ENCODE measurements around the gene HHIP.

The HHIP gene

GRCh38 chr4:144646523-144647094 lies 653 bp downstream of the HHIP start:
- ChIA-PET POLR2A (no interaction called here), CTCF (no interaction called here)
- no peak for DNase-seq (ENCODE audit: extremely low spot score)
- TF ChIP-seq, protein P1, sequence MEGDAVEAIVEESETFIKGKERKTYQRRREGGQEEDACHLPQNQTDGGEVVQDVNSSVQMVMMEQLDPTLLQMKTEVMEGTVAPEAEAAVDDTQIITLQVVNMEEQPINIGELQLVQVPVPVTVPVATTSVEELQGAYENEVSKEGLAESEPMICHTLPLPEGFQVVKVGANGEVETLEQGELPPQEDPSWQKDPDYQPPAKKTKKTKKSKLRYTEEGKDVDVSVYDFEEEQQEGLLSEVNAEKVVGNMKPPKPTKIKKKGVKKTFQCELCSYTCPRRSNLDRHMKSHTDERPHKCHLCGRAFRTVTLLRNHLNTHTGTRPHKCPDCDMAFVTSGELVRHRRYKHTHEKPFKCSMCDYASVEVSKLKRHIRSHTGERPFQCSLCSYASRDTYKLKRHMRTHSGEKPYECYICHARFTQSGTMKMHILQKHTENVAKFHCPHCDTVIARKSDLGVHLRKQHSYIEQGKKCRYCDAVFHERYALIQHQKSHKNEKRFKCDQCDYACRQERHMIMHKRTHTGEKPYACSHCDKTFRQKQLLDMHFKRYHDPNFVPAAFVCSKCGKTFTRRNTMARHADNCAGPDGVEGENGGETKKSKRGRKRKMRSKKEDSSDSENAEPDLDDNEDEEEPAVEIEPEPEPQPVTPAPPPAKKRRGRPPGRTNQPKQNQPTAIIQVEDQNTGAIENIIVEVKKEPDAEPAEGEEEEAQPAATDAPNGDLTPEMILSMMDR (IDR thresholded peaks at IDR 0.05; ENCODE audit: control extremely low read depth, extremely low read depth, low read depth, missing control alignments) = no peak

- DNase-seq (ENCODE audit: extremely low spot score) = no peak
- POLR2A ChIA-PET = no interaction called here
- TF ChIP-seq, protein P1 (IDR thresholded peaks at IDR 0.05; ENCODE audit: control extremely low read depth, extremely low read depth, low read depth, missing control alignments) = no peak
- CTCF ChIA-PET = no interaction called here
These were observed 1.2 kb downstream of the HHIP start for GRCh38 chr4:144647095-144647561.

DNA sequence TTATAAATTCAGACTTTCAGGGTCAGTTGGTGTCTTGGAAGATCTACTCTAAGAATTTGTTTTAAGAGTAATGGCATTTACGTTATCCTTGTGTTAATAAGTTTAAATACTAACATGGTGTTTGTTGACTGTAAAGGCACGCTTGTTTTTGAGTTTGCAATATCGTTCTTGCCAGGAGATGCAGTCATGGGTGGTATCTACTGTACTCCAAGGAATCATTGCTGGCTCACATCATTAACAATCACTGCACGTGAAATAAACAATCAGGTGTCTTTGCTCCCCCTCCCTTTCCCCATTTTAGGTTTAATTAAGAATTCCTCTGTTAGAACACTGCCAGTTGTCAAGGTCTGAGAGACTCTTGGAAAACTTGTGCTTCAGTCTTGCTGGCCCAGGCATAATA lies 1.6 kb downstream of the HHIP start:
- CTCF ChIA-PET = no interaction called here

GRCh38 chr4:144648042-144648441 lies 2.1 kb downstream of the HHIP start:
- TF ChIP-seq, protein P1 (IDR thresholded peaks at IDR 0.05; ENCODE audit: control extremely low read depth, extremely low read depth, low read depth, missing control alignments) = no peak
- ChIA-PET CTCF (interaction anchor here (1.6 kb wide), 1 partner anchor 38 kb away, joined by 3 read pairs; no protein-coding TSS in a partner anchor), POLR2A (no interaction called here)
- no peak for DNase-seq (ENCODE audit: extremely low spot score)

More for the DNA sequence above, 1.6 kb downstream of the HHIP start:
- TF ChIP-seq, protein P1 (IDR thresholded peaks at IDR 0.05; ENCODE audit: control extremely low read depth, extremely low read depth, low read depth, missing control alignments) = no peak
- no peak for DNase-seq (ENCODE audit: extremely low spot score)
- POLR2A ChIA-PET = no interaction called here

DNA sequence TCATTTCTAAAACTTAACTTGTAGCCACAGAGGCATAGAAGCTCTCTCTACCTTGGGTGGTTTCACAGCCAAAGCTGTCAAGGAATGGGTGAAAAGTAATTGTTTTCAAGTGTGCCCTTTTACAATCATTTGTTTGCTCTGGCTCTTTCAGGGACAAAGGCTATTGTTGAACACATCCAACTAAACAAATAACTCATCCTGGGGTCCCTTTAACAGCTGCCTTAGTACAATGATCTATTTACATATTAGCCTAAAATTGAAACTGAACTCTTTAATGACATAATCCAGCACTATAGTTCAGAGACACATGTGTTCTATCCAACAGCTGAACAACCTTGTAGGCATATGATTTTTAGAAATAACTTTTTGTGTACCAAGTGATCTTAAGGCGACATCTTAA lies 3.7 kb downstream of the HHIP start:
- TF ChIP-seq, protein P1 (IDR thresholded peaks at IDR 0.05; ENCODE audit: control extremely low read depth, extremely low read depth, low read depth, missing control alignments) = no peak
- DNase-seq (ENCODE audit: extremely low spot score) = no peak
- ChIA-PET CTCF (interaction anchor here (1.1 to 1.6 kb wide), 5 partner anchors 9 to 40 kb away, joined by 3 to 4 read pairs (median 3); no protein-coding TSS in a partner anchor), POLR2A (no interaction called here)

- DNase-seq (ENCODE audit: extremely low spot score) = no peak
- POLR2A ChIA-PET = no interaction called here
- TF ChIP-seq, protein P1 (IDR thresholded peaks at IDR 0.05; ENCODE audit: control extremely low read depth, extremely low read depth, low read depth, missing control alignments) = no peak
- CTCF ChIA-PET = interaction anchor here (1.2 to 1.5 kb wide), 3 partner anchors 12 to 32 kb away, joined by 3 to 4 read pairs (median 4); no protein-coding TSS in a partner anchor
These were observed 4.5 kb downstream of the HHIP start for GRCh38 chr4:144650311-144651005.

Measured in GM10248 (cell line).